ENCODE results near the gene RNF207. TPM values are rescaled to one million over a fixed set of nuclear protein-coding genes. Genes with fewer than 3 reads are reported as not detected.

Gene RNF207
- total and polyA plus RNA-seq, 2 of the 8 experiments (the other 6 are each of a cell fraction or from before 2014, with no cell fraction given), result 3.9 to 5.4 TPM

DNA sequence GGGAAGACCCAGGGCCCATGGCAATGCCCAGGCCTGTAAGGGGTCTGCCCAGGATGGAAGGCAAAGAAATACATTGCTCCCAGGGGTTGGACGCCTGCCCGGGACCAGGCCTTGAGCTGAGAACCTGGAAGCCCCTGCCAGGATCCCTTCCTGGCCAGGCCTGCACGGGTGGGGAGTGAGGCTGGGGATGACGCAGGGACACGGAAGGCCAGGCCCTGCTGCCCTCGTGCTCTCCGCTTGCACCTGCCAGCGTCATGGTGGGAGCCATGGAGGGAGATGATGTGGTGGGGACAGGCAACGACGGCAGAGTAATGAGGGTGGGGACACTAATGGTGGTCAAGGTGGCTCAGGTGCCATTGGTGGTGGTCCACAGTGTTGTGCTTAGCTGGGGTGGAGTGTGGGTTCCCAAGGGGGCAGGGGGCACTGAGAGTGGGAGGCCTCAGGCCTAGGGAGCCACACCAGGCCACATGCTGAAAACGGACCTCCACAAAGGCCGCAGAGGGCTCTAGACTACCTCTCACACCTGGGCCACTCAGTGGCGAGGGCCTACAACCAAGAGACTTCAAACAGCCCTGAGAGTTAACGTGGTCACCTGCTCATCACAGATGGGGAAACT lies 42.4 kb downstream of the RNF207 start:
- Histone ChIP-seq H3K9ac (replicated peaks in 1 of 4; ENCODE audit: extremely low read depth in 1 of 4, low read depth in 3 of 4, low read length in 3 of 4) (no peak overlapping the region), H3K23ac (ENCODE audit: insufficient read length) (no peak overlapping the region), H4K5ac (ENCODE audit: insufficient read length, low read depth, low read length) (no peak overlapping the region), H2AK5ac (ENCODE audit: low read depth, low read length) (0 out of 2 replicates have a peak overlapping the region, but pooled peaks have one; percentile 3), H2BK5ac (ENCODE audit: low read depth, low read length) (no peak overlapping the region), H3K23me2 (ENCODE audit: low read depth, low read length) (peaks cover 23% of the 10 kb centered on the region; the same call in 1 of the 2 replicates), H2BK120ac (replicated peaks; ENCODE audit: low read depth, low read length) (no peak overlapping the region), H4K8ac (ENCODE audit: extremely low read depth, insufficient read depth, low read length) (no peak overlapping the region; the same call in 1 of the 2 replicates), H3K79me1 (ENCODE audit: low read depth, low read length) (no peaks in the 10 kb centered on the region), H2BK20ac (ENCODE audit: low read length) (no peak overlapping the region), H2AFZ (ENCODE audit: low read length) (no peak overlapping the region), H3K79me2 (ENCODE audit: control insufficient read depth in 1 of 2, insufficient read depth in 2 of 2, low read length in 2 of 2) (no peaks in the 10 kb centered on the region; a peak in 1 of 4 replicates), H3K9me3 (ENCODE audit: insufficient read depth in 2 of 2, low read depth in 1 of 2, low read length in 1 of 2) (no peaks in the 10 kb centered on the region), H3K18ac (ENCODE audit: extremely low read depth, low read length) (no peak overlapping the region), H3K14ac (ENCODE audit: insufficient read length) (no peak overlapping the region), H3K4me1 (replicated peaks in 1 of 4; ENCODE audit: control insufficient read depth in 3 of 4, insufficient read depth in 4 of 4, low read length in 3 of 4) (peaks cover 4 to 24% (median 14%) of the 10 kb centered on the region in 4 experiments), H4K91ac (replicated peaks; ENCODE audit: insufficient read length, low read length) (no peak overlapping the region), H4K20me1 (replicated peaks in 1 of 2; ENCODE audit: control insufficient read depth in 1 of 2, insufficient read depth in 2 of 2, low read length in 2 of 2) (peaks cover 9 to 29% of the 10 kb centered on the region in 2 experiments), H3K36me3 (ENCODE audit: control insufficient read depth in 2 of 4, insufficient read depth in 4 of 4, low read length in 3 of 4) (no peaks in the 10 kb centered on the region), H3K27me3 (replicated peaks in 1 of 4; ENCODE audit: control insufficient read depth in 3 of 4, extremely low read depth in 1 of 4, insufficient read depth in 3 of 4, low read length in 3 of 4) (peaks cover 16 to 47% (median 37%) of the 10 kb centered on the region in 4 experiments), H3K56ac (replicated peaks; ENCODE audit: insufficient read length, low read depth, low read length) (no peak overlapping the region), H3K27ac (ENCODE audit: low read depth, low read length) (no peak overlapping the region), H3K4ac (replicated peaks; ENCODE audit: insufficient read length, low read depth, low read length) (no peak overlapping the region), H3K4me2 (ENCODE audit: insufficient read depth in 1 of 2, low read depth in 2 of 2, low read length in 2 of 2) (peak overlapping the region; percentile 45 to 82; a peak in 2 of 4 replicates), H3K4me3 (ENCODE audit: extremely low read depth in 1 of 4, insufficient read depth in 2 of 4, low read depth in 3 of 4, low read length in 4 of 4) (no peak overlapping the region), H2BK15ac (ENCODE audit: low read length) (0 out of 2 replicates have a peak overlapping the region, but pooled peaks have one; percentile 53), H2BK12ac (ENCODE audit: low read depth, low read length) (peak overlapping the region; percentile 68; the same call in 1 of the 2 replicates)
- TF ChIP-seq, protein P1, sequence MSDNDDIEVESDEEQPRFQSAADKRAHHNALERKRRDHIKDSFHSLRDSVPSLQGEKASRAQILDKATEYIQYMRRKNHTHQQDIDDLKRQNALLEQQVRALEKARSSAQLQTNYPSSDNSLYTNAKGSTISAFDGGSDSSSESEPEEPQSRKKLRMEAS (IDR thresholded peaks at IDR 0.05), result peak; percentile 64
- no peak for TF ChIP-seq TEAD4 (IDR thresholded peaks at IDR 0.05; ENCODE audit: low read depth, low read length)
- TF ChIP-seq POLR2AphosphoS5 (IDR thresholded peaks at IDR 0.05; ENCODE audit: low read depth, low read length), result peak; percentile 70
- FAIRE-seq, result no peak
- POLR2A ChIA-PET (ENCODE audit: partially characterized antibody), result interaction anchor here (0.7 to 9.3 kb wide), 16 partner anchors 10 to 177 kb away, joined by 3 to 64 read pairs (median 4); partner anchors contain the start of genes GPR153, ICMT and RNF207
- DNase-seq (ENCODE audit: low read depth in 1 of 2, low spot score in 2 of 2), result peak in 1 of 2 experiments; percentile 47
- WGBS, 2 experiments (ENCODE audit: extremely low coverage in 1 of 2, insufficient coverage in 1 of 2, insufficient read length in 1 of 2, insufficient replicate concordance in 2 of 2, low coverage in 1 of 2, low lambda C conversion rate in 2 of 2, missing lambda C conversion rate in 1 of 2), result 95% methylated on average over 13 of the region's 14 CpGs; no CpG with 5 or more reads in 1 of the 2 experiments
- CTCF ChIA-PET (ENCODE audit: partially characterized antibody), result interaction anchor here (0.5 to 19.1 kb wide), 24 partner anchors 8 to 581 kb away, joined by 3 to 353 read pairs (median 10); partner anchors contain the start of genes ICMT, RNF207 and RPL22
